ENCODE measurements around the gene PCDHGA4.

GRCh38 chr5:141383345-141383744, 28.5 kb downstream of the PCDHGA4 start:
- TF ChIP-seq FOXK2 (IDR thresholded peaks at IDR 0.05) = no peak
- no peak for TF ChIP-seq PKNOX1 (IDR thresholded peaks at IDR 0.05)
- TF ChIP-seq BHLHE40 (IDR thresholded peaks at IDR 0.05; ENCODE audit: borderline replicate concordance) = no peak
- TF ChIP-seq FOXM1 (IDR thresholded peaks at IDR 0.05; ENCODE audit: borderline replicate concordance) = no peak
- no peak for TF ChIP-seq SP1 (IDR thresholded peaks at IDR 0.05)
- no peak for TF ChIP-seq ARNT (IDR thresholded peaks at IDR 0.05)
- TF ChIP-seq TARDBP (IDR thresholded peaks at IDR 0.05) = no peak
- no peak for TF ChIP-seq SUZ12 (IDR thresholded peaks at IDR 0.05)
